B cell (primary cell): ENCODE measurements around the gene CORO2A.

Source experiments
- EZH2 ChIP-seq: IDR thresholded peaks from 2 replicates; pipeline ENCODE4 v1.6.1; 2012; ENCODE audit warnings: borderline replicate concordance, low read depth, mild to moderate bottlenecking, moderate library complexity, low read length; ENCODE audit not compliant: insufficient read depth, poor library complexity, severe bottlenecking
- TF ChIP-seq, protein P1 (sequence below): fragments of 200-600 bp; IDR thresholded peaks from one replicate; pipeline ENCODE4 v1.8.0; 2022; ENCODE audit warnings: antibody characterized with exemption, mild to moderate bottlenecking

DNA sequence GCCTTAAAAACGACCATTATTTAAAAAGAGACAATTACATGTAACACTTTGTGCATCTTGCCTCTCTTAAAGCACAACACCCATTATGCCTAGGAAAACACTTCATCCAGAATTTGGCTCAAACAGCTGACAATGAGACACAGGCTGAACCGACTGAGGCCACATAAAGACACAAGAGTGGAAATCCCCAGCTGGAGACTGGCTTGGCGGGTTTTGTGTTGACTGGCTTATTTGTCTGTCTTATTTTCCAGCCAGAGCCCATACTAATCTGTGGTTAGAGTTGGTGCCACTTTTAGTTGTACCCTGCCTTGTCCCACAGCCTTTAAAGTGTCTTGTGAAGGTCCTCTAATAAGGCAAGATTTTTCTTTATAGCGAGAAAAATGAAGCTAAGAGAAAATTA lies 94.6 kb downstream of the CORO2A start:
- TF ChIP-seq, protein P1, sequence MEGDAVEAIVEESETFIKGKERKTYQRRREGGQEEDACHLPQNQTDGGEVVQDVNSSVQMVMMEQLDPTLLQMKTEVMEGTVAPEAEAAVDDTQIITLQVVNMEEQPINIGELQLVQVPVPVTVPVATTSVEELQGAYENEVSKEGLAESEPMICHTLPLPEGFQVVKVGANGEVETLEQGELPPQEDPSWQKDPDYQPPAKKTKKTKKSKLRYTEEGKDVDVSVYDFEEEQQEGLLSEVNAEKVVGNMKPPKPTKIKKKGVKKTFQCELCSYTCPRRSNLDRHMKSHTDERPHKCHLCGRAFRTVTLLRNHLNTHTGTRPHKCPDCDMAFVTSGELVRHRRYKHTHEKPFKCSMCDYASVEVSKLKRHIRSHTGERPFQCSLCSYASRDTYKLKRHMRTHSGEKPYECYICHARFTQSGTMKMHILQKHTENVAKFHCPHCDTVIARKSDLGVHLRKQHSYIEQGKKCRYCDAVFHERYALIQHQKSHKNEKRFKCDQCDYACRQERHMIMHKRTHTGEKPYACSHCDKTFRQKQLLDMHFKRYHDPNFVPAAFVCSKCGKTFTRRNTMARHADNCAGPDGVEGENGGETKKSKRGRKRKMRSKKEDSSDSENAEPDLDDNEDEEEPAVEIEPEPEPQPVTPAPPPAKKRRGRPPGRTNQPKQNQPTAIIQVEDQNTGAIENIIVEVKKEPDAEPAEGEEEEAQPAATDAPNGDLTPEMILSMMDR = no peak
- no peak for TF ChIP-seq EZH2
